LHCN-M2 (cell line): ENCODE results near the gene RHOC. TPM values are rescaled to one million over a fixed set of nuclear protein-coding genes. Genes with fewer than 3 reads are reported as not detected.

ENCODE experiments used
- DNase-seq: peaks from one replicate; pipeline ENCODE4 v3.0.0-alpha.2; 2012; ENCODE audit warnings: low read depth
- total RNA-seq: library from RNA; depleted of rRNA; stranded (reverse); fragments of >200 nt; gene quantifications from 2 replicates; pipeline ENCODE4 v1.2.3, GENCODE V29; 2014

RHOC gene
- total RNA-seq, 1 experiment from 2014 or later: 518 TPM

DNA sequence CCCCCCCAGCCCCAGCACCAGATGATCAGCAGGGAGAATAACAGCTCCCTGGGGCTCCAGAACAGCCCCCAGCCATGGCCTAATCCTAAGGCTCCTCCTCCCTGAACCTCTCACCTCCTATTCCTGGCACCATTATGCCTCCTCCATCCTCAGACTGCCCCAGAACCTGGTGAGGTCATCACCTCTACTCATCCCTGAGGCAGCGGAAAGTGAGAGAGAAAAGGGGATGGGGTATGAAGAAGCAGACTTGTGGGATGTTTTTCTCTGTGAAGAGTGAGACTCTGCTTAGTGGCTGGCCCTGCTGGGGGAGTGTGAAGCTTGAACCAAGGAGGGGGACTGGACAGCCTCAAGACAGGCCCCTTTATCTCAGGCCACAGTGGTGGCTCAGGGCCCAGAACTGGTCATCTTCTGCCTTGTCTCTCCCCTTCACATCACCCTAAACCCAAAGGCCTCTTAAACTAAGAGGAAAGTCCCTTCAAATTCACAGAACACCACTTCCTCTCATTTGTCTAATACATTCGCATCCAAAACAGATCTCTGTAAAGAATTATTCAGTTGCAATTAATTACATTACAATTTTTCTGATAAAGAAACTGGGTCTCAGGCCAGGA lies 10.4 kb upstream of the RHOC start:
- no peak for DNase-seq

DNA sequence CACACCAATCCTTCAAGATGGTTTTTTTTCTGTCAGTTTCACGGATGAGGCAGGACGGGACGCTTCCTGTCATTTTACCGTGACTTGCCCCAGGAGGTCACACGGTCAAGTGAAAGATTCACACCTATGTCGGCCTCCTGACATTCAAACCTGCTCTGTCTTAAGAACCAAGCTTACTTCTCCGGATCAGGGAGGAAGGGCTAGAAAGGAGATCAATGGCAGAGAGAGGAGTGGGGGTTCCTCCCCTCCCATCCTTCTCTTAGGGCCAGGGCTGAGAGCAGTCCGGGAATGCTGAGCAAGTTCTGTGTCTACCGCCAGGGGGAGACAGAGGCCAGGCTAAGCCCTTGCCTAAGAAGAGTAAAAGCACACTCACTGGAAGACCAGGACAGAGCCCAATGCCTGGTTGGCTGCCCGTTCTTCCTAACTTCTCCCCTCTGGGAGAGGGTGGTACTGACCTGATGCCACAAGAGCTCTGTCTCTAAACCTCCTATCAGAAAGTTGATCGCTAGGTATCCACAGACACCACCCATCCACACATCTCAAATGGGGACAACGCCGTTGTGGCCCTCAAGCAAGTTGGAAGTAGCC lies 9.3 kb upstream of the RHOC start:
- peak; percentile 83 for DNase-seq

DNA sequence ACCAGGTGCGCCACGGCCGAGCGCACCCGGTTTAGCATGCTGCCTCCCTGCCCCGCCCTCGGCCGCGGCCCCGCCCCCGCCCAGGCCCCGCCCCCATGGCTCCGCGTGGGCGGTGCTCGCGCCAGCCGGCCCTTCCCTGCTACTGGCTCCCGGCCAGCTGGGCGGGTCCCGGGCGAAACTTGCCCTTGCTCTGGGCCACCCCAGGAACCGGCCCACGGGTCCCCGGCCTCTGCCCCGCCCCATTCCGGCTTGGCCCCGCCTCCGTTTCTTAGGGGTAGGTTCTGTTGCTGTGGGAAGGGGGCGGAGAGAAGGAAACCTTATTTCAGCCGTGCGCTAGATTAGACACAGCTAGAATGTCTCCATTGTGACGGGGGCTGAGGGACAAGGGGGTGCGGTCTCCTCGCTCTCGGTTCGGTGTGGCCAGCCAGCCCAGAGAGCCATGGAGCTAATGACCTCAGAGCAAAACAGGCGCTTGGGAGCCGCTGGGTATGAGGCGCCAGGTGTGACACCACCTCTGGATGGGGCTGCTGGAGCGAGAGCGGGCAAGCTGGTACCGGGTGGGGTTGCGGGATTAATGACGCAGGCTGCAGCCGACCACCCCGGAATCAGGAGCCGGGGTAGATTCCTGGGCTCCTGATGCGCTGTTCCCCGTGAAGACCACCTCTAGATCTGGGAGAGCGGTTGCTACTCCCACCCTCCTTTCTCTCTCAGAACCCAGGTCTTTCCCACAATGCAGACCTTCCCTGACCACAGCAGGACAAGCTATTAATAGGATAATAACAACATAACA lies 8.5 kb upstream of the RHOC start, which contains the start of gene PPM1J:
PPM1J (minus strand) TSS at position 69 of the 790 bp plus-strand sequence; CDS start at position 38, 31 bp downstream.
- peak; percentile 89 for DNase-seq

DNA sequence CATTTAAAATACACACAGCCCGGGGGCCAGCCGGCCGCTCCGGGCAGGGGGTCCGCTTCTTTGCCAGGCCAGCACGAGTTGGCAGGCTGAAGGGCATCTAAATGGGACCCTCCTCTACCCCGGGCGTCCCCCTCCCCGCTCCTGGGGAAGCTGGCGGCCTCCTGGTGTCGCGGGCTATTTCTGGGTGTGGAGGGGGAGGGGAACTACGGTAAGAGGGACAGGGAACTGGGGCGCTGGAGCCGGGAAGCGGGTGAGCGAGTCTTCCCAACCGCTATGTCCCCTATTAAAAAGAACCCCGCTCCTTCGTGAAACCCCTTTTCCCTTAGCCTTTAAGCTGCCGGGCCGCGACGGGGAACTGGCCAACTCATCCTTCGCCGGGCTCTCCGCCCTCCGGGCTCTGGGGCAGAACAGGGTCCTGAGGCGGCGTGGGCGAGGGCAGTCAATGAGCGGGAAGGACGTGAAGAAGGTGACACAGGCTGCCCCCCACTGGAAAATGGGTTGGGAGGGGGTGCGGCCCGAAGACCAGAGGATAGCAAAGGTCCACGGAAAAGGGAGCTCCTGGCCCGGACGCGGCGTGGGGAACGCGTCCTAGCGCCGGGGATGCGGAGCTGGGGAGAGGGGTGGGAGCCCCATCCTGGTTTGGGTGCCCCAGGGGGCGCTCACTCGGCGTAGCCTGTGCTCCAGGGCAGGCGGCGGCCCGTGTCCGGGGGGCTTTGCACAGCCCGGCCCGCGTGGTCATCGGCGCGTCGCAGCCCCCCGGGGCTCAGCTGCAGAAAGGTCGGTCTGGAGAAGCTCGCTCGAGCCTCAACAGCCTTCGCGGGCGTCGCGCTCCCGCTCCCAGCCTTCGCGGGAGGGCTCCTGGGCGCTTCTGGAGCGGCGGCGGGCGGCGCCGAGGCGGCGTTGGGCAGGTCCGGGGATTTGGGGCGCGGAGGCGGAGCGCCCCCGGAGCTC lies 7.7 kb upstream of the RHOC start:
- no peak for DNase-seq

DNA sequence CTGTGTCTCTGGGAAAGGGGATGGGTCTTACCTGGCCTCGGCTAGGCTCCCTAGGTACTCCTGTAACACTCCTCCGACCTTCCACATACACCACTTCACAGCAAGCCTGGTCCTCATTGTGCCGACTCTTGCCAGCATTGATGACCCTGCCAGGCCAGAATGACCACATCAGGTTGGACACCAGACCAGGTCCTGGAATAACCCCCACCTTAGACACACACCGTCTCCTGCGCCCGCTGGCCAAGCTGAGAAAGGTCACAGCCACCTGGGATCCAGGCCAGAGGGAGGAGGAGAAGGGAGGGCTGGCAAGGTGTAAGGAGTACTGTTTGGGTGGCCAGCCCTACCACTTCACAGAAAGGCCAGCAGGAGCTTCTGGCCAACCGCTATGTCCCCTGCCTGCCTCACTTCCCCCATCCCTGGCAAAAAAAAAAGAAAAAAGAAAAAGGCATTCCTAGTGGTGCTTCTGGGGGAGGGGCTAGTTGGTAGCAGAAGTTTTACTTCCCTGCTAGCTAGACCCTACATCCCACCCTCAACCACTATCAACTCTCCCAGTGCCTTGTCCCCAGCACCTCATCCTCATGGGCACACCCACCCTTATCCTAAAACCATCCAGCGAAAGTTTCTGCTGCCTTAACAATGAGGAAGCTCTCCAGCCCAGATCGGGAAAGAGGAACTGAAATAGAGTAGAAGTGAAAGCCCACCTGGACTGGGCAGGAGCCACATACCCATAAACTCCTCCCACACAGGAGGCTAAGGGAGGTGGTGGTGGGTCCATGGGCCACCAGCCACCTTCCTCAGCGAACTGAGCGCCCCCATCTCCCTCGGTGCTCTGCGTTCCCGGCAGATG lies 6.8 kb upstream of the RHOC start:
- DNase-seq: no peak

DNA sequence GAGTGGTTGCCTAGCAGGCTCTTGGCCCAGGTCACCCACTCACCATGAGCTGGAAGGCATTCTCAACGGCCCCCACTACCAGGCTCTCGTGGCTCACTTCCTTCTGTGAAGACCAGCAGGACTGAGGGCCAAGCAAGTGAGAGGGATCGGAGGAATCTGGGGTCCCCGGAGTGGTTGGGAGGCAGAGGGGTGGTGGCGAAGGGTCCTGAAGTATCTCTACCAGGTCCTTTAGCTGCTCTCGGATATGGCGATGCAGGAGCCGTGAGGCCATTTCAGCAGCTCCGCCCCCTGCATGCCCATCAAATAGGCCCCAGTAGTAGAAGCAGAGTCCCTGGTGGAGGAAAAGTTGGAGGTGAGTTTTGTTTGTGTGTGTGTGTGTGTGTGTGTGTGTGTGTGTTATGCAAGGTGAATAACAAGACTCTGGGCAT lies 5.8 kb upstream of the RHOC start:
- DNase-seq: no peak

DNA sequence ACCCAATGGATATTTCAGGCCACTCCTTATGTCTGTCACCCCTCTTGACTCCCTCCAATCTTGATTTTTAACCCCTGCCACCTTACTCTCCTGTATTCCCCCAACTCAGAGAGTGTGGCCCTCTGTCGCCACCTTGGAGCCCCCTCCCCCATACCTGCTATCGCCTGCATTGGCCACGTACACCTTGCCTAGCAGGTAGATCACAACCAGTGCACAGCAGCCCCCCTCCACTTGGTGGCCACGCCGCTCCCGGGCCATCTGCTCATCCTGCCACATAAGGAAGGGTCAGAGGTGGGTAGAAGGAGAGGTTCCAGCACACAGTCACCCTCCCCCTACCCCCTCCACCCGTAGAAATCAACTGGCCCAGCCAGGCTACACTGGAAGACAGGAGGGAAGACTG lies 5.3 kb upstream of the RHOC start:
- no peak for DNase-seq

DNA sequence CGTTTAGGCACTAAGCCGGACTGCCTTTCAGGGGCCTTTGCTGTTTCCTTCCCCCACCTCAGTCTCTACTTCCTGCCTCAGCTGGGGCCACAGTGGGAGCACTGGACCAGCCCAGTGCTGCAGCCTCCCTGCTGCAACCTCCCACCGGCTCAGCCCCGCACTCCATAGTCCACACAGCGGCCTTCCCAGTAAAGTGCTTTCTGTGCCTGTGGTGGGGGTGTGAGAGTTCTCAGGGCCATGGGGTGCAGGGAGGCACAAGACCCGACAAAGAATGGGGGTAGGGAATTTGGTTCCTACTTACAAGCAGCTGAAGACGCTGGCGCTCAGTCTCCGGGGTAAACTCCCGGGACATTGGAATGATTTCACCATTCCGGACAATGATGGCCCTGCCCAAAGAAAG lies 4.7 kb upstream of the RHOC start:
- no peak for DNase-seq

DNA sequence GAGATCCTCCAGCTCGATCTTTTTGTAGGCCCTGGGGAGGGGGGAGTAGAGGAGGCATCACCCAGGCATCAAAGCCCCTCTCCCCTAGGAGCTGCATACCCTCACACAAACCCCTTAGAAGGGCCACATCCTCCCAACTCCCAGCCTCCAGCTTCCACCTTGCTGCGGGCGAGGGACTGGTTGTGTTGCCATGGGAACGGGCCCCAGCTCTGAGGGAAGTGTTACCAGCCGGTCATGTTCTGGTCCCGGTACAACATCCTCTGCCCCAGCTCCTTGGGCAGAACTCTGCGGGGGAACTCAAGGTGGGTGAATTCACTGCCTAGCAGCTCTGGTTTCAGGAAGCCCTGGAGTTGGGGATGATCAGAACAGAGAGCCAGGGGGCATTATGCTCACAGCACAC lies 4.1 kb upstream of the RHOC start:
- no peak for DNase-seq

DNA sequence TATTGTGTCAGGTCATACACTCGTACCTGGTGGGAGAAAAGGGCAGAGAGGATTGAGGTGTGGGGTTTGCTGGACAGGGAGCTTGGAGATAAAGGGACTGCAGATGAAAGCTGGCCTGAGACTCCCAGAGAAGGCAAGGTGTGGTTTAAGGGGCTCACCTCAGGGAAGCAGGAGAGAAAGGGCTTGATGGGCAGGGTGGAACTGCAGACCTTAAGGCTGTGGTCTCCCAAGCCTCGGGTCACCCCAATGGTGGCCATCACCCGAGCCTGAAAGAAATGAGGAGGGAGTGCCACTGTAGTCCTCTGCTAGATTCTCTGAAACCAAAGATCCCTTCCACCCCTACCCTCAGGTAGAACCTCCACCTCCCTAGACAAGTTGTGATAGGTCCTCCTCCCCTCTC lies 3.7 kb upstream of the RHOC start:
- DNase-seq: no peak

DNA sequence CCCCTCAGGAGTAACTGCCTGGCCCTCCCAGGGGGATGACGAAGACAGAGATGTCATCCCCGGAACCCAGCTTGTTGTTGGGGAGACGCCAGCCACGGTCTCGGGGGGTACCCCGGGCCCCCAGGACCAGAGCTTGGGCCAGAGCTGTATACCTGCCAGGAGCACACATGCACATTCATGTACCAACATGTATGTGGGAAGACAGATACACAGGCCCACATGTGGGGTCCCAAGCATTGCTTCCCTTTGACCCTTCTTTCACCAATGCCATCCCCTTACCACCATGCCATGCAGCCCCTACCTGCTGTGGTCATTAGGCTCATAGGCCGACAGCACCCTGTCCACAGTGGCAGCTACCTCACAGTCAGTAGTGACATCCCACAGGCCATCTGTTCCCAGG lies 3.2 kb upstream of the RHOC start:
- DNase-seq: no peak

DNA sequence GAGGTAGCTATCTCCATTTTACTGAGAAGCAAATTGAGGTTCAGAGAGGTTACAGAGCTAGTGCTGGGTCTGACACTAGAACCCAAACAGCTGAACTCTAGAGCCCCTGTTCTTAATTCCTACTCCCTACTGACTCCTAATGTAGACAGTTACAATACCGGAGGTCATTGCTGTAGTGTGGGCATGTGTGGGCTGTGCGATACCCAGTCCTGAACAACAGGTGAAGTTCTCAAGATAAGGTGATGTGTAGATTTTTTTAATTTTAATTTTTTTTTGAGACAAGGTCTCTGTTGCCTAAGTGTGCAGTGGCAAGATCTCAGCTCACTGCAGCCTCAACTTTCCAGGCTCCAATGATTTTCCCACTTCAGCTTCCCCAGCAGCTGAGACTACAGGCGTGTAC lies 1.6 kb upstream of the RHOC start:
- no peak for DNase-seq

DNA sequence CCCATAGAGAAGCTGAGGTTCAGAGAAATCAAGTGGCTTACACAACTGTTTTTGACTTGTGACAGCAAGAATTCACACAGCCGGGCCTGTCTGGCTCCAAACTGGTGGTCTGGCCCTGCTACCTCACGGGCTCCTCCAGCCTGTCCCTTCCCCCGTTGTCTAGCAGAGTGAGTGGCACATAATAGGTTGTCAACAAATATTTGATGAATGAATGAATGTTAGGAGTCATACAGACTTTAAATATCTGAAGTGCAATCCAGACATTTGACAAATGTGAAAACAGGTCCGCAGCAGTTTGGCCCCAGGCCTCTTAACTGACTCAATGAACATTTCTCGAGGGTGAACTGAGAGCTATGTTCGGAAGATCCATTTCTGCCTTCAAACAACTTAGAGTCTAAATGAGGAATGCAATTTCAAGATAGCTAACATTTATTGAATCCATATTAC lies 1.1 kb upstream of the RHOC start:
- no peak for DNase-seq

DNA sequence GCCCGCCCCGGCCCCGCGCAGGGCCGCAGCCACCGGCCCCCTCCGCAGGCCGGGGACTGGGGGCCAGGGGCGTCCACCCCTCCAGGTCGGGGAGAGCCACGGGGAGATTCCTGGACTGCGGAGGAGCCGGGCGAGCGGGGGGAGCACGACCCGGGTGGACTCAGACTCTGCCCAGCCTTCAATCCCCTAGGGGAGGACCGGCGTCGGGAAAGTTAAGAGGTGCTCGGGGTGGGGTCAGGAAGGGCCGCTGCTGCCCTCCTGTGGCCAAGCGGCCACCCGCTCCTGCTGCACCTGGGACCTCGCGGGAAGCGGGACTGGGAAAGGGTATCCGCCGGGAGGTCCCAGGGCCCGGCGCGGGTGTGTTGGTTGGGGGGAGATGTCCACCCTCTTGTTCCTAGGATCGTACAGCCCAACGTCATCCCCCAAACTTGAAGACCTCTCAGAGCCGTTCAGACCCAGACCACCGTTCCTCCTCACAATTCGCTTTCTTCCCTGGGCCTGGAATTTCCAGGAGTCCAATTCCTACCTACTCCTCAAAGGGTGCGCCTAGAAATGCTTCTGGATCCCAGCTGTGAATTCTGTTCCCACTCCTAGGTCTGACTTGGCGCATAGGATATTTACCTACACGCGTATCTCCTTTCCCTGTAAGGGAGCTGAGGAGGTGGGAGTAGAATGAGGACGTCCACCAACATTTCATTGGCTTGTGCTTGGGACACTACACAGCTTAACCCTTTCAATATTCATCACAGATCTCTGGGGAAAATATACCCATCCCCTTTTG lies 484 bp upstream of the RHOC start:
- peak; percentile 88 for DNase-seq

DNA sequence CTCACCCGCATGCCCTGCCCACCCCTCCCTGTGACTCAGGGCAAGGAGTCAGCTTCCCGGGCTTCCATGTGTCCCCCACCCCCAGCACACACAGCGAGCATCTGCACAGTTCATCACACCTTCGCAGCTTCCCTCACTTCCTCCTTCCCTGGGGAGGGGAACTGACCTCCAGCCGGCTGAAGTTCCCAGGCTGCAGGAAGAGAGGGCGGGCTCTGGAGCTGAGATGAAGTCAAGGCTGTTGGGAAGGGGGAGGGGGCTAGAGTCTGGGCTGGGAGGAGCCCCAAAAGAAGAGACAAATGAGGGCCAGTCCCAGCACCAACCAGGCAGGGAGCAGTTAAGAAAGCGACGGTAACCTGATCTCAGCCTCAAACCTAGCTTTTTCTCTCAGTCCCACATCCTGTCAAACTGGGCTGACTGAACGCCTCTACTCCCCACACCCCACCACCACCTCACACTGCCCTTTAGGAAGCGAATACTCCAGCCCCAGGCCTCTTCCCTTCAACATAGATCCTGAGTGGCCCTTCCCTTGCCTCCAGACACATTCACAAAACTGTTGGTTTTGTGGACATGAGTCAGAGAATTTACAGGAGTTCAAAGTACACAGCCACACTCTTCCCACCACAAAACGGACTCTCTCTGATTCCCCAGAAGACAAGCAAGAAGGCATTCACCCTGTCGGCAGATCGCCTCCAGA lies 1.8 kb downstream of the RHOC start:
- peak; percentile 98 for DNase-seq

DNA sequence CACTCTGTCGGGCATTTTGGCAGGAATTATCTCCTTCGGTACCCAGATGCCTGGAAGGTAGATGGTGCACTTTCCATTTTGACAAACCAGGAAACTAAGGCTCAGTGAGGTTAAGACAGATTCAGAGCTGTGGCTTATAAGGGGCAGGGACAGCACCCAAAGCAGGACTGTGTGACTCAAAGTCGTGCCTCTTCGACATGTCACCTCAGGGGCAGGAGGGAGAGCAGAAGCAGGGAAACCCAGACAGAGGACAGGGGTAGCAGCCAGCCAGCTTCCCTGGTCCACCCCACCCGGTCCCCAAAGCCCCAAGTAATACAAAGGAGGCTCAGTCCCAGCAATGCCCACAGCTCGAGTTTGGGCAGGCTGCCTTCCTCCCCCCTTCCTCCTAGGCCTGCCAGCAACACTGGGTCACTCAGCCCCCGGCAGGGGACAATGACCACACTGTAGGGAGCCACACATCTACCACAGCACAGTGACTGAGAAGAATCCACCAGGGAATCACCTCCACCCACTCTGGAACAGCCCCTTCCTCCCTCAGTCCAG lies 2.5 kb downstream of the RHOC start:
- DNase-seq: no peak

DNA sequence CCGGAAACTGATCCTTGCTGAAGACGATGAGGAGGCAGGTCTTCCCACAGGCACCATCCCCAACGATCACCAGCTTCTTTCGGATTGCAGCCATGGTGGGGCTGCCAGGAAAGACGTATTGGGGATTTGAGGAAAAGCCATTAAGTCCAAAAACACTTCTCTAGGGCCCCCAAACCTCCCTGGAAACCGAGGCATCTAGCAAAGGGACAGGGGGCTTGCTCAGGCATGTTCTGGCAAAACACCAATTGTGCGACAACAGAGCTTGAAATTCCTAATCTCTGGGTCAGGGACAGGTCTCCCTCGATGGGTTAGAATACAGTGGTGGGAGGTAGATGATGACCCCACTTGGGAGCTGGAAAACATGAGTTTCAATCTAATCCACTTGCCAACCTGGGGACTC lies 3.2 kb downstream of the RHOC start:
- no peak for DNase-seq

DNA sequence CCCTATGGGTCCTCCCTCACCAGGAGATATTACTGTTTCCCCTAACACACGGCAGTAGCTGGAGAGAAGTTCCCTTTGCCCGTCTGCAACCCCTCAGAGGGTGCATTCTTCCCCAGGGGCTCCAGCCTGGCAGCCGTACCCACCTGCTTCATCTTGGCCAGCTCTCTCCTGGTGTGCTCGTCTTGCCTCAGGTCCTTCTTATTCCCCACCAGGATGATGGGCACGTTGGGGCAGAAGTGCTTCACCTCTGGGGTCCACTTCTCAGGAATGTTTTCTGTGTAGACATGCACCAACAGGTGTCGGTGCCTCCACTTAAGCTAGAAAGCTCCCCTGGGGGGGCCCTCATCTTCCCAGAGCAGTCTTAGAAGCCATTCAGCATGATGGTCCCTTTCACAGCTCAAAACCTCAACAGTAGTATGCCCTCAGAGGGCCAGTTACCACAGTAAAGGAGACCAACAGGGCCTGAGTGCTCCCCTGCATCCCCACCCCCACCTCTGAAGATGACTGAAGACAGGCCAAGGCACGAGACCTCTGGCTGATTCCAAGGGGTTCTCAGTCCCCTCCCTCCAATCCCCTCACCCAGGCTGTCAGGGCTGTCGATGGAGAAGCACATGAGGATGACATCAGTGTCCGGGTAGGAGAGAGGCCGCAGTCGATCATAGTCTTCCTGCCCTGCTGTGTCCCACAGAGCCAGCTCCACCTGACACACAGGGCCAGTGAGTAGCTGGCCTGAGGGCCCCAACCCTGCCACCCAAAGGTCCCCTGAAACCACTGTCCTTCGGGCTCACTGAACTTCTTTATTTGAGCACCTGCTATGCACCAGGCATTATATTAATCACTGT lies 4.3 kb downstream of the RHOC start:
- no peak for DNase-seq
